Measurements from ENCODE around the gene STK25.

GRCh38 chr2:241532733-241533601 is 24.6 kb upstream of the STK25 start:
- TF ChIP-seq, protein P1, sequence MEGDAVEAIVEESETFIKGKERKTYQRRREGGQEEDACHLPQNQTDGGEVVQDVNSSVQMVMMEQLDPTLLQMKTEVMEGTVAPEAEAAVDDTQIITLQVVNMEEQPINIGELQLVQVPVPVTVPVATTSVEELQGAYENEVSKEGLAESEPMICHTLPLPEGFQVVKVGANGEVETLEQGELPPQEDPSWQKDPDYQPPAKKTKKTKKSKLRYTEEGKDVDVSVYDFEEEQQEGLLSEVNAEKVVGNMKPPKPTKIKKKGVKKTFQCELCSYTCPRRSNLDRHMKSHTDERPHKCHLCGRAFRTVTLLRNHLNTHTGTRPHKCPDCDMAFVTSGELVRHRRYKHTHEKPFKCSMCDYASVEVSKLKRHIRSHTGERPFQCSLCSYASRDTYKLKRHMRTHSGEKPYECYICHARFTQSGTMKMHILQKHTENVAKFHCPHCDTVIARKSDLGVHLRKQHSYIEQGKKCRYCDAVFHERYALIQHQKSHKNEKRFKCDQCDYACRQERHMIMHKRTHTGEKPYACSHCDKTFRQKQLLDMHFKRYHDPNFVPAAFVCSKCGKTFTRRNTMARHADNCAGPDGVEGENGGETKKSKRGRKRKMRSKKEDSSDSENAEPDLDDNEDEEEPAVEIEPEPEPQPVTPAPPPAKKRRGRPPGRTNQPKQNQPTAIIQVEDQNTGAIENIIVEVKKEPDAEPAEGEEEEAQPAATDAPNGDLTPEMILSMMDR (IDR thresholded peaks at IDR 0.05) = no peak
- no peak for TF ChIP-seq EZH2 (IDR thresholded peaks at IDR 0.05; ENCODE audit: borderline replicate concordance, insufficient read depth, low read depth, low read length, poor library complexity, severe bottlenecking)
